Endothelial cell of umbilical vein (primary cell): ENCODE data around the gene FAM120B. TPM values are rescaled to one million over a fixed set of nuclear protein-coding genes. Genes with fewer than 3 reads are reported as not detected.

Source experiments
- BruUV-seq: library from RNA; stranded (reverse); fragments of 400-500 nt; replicated peaks from 2 replicates; lab custom pipeline; 2021; lab: Mats Ljungman, UMichigan
- CTCF ChIA-PET: fragments of 300-600, 350-600 bp; sonication (Branson Sonifier 250); formaldehyde crosslinking; loops from one replicate; lab custom pipeline; 2021; ENCODE audit warnings: antibody characterized with exemption, inconsistent platforms; lab: Charles Lee
- POLR2A ChIA-PET: fragments of 300-600, 350-600 bp; sonication (Branson Sonifier 250); formaldehyde crosslinking; loops from one replicate; lab custom pipeline; 2021; ENCODE audit warnings: antibody characterized with exemption, inconsistent platforms; lab: Charles Lee
- DNase-seq: peaks from one replicate; pipeline ENCODE4 v3.0.0-alpha.2; 2011; ENCODE audit warnings: low read depth, low spot score
- FAIRE-seq: peaks from 2 replicates; lab custom pipeline; 2011; peaks lifted over from hg19 to GRCh38; lab: Jason Lieb, UNC
- H2AFZ ChIP-seq: 2 replicates; pipeline ENCODE4 v1.6.0; 2012; ENCODE audit warnings: low read depth, low read length, control low read depth, inconsistent platforms
- H3K27ac ChIP-seq: 2 replicates; pipeline ENCODE4 v1.5.1; 2011; ENCODE audit warnings: low read depth, mild to moderate bottlenecking, control low read depth, low read length, moderate library complexity; ENCODE audit not compliant: insufficient read depth
- H3K27me3 ChIP-seq, 2 experiments: 2 replicates each; pipeline versions ENCODE4 v1.6.0 to v1.6.1; 2011; ENCODE audit warnings: low read length in 2 of 2, mixed read lengths in 1 of 2; ENCODE audit not compliant: control insufficient read depth in 2 of 2, insufficient read depth in 2 of 2
- H3K36me3 ChIP-seq, 2 experiments: 2 replicates in 1 of 2; 3 replicates in 1 of 2; pipeline ENCODE4 v1.5.1; 2011; ENCODE audit warnings: low read length in 2 of 2, mild to moderate bottlenecking in 1 of 2, moderate library complexity in 1 of 2; ENCODE audit not compliant: control insufficient read depth in 2 of 2, insufficient read depth in 2 of 2; ENCODE audit errors: extremely low read depth in 1 of 2
- H3K4me1 ChIP-seq: 3 replicates; pipeline ENCODE4 v1.5.1; 2011; ENCODE audit warnings: mild to moderate bottlenecking, low read length; ENCODE audit not compliant: control insufficient read depth, insufficient read depth; ENCODE audit errors: extremely low read depth
- H3K4me2 ChIP-seq: 2 replicates; pipeline ENCODE4 v1.6.1; 2011; ENCODE audit warnings: low read length, control low read depth, mixed read lengths; ENCODE audit not compliant: insufficient read depth
- H3K4me3 ChIP-seq, 3 experiments: fragments of 200-600 bp in 1 of 3; sonication (generic), shearing (Covaris generic) in 1 of 3; replicated peaks in 1 of 3; 2 replicates each; pipeline ENCODE4 v1.5.1; 2011 to 2016; ENCODE audit warnings: control low read depth in 3 of 3, low read length in 3 of 3, mild to moderate bottlenecking in 2 of 3, inconsistent platforms in 1 of 3, low read depth in 1 of 3, moderate library complexity in 1 of 3; ENCODE audit not compliant: insufficient read depth in 1 of 3
- H3K79me2 ChIP-seq: 2 replicates; pipeline ENCODE4 v1.6.0; 2012; ENCODE audit warnings: low read length, inconsistent platforms; ENCODE audit not compliant: control insufficient read depth, insufficient read depth
- H3K9ac ChIP-seq: replicated peaks from 2 replicates; pipeline ENCODE3; 2011; ENCODE audit warnings: low read length, control low read depth; ENCODE audit not compliant: insufficient read depth; ENCODE audit errors: extremely low read depth
- H3K9me1 ChIP-seq: replicated peaks from 3 replicates; pipeline ENCODE4 v1.6.0; 2011; ENCODE audit warnings: mild to moderate bottlenecking, low read length; ENCODE audit not compliant: control insufficient read depth, insufficient read depth; ENCODE audit errors: extremely low read depth
- H3K9me3 ChIP-seq: replicated peaks from 2 replicates; pipeline ENCODE4 v1.5.1; 2012; ENCODE audit warnings: low read length, inconsistent platforms; ENCODE audit not compliant: control insufficient read depth, insufficient read depth
- H4K20me1 ChIP-seq: replicated peaks from 2 replicates; pipeline ENCODE3; 2011; ENCODE audit warnings: mild to moderate bottlenecking, low read length; ENCODE audit not compliant: control insufficient read depth, insufficient read depth; ENCODE audit errors: extremely low read depth
- FOS ChIP-seq: IDR thresholded peaks from 2 replicates; pipeline ENCODE4 v1.6.1; 2011; ENCODE audit warnings: mild to moderate bottlenecking, low read length, moderate library complexity, borderline replicate concordance; ENCODE audit not compliant: insufficient read depth
- GATA2 ChIP-seq: IDR thresholded peaks from 2 replicates; pipeline ENCODE4 v1.7.0; 2011; ENCODE audit warnings: low read depth, mild to moderate bottlenecking, moderate library complexity, mixed read lengths, low read length; ENCODE audit not compliant: insufficient read length, insufficient read depth
- JUN ChIP-seq: IDR thresholded peaks from 2 replicates; pipeline ENCODE4 v1.6.1; 2011; ENCODE audit warnings: borderline replicate concordance, low read depth; ENCODE audit not compliant: insufficient read length, insufficient read depth
- POLR2A ChIP-seq: IDR thresholded peaks from 2 replicates; pipeline ENCODE4 v1.6.1; 2012; ENCODE audit warnings: low read depth, mild to moderate bottlenecking, control low read depth, low read length
- POLR2AphosphoS5 ChIP-seq: IDR thresholded peaks from 2 replicates; pipeline ENCODE4 v1.6.1; 2012; ENCODE audit warnings: low read depth, mild to moderate bottlenecking, control low read depth, low read length, moderate library complexity; ENCODE audit not compliant: insufficient read depth
- dilution Hi-C: fragments of 300-500 bp; cut with MboI; formaldehyde crosslinking; loops from one replicate; pipeline ENCODE4 v1.15.0; 2019; ENCODE audit warnings: low sequenced_read_pairs; ENCODE audit not compliant: extremely low pct_ligation_motif_present
- intact Hi-C: fragments of 100-400 bp; cut with micrococcal nuclease; formaldehyde crosslinking; loops from one replicate; pipeline ENCODE4 v1.10.0; 2022
- polyA plus RNA-seq, 4 experiments: library from polyadenylated mRNA; depleted of rRNA in 3 of 4; stranded (reverse) in 3 of 4; unstranded in 1 of 4; fragments of >200 nt; gene quantifications; 2 replicates each; pipeline versions ENCODE4 v1.2.1 to v1.2.3, GENCODE V29; 2011 to 2012; ENCODE audit warnings: missing spikeins in 1 of 4
- total RNA-seq: library from RNA; stranded (reverse); gene quantifications from 2 replicates; pipeline ENCODE4 v1.2.3, GENCODE V29; 2021
- TF ChIP-seq, protein P1 (sequence below), 2 donors: IDR thresholded peaks; 1 replicate in 1 of 2; 2 replicates in 1 of 2; pipeline ENCODE4 v1.5.1; 2011; ENCODE audit warnings: low read length in 2 of 2, mild to moderate bottlenecking in 2 of 2, moderate library complexity in 2 of 2, control low read depth in 1 of 2, inconsistent platforms in 1 of 2, low read depth in 1 of 2; ENCODE audit not compliant: insufficient read depth in 1 of 2; ENCODE audit errors: extremely low read depth in 1 of 2

Gene FAM120B
- total and polyA plus RNA-seq, 2 donors (not counting 3 experiments of a cell fraction or from before 2014, with no cell fraction given), result 10.8 to 28.2 TPM

DNA sequence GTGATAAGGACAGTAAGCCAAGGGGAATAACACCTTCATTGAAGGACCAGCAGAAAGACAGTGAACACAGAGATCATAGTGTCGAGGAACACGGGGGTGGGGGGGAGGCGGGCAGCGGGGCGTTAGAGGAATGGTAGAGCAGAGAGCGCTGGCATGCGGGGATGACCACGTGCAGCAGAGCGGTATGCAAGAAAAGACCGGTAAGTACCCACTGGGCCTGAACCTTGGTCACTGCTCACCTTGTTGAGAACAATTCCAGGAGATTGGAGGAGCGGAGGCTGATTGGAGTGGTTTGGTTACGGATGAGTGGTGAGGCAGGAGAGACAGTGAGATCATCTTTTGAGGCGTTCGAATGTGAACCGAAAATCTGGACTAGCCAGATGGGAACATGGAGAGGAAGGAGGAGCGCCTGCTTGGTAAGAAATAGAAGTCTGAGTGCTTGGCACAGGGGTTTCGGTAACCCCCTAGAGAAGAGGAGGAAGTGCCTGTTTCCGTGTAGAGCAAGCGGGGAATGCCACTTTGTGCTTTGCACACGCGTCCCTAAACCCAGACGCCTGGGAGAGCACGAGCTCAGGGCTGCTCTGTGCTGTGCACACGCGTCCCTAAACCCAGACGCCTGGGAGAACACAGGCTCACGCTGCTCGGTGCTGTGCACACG, 70.0 kb downstream of the FAM120B start:
- CTCF ChIA-PET, result no interaction called here
- Histone ChIP-seq H3K9ac (no peak overlapping the region), H4K20me1 (no peaks in the 10 kb centered on the region), H3K79me2 (no peaks in the 10 kb centered on the region), H2AFZ (no peak overlapping the region), H3K4me2 (no peak overlapping the region), H3K27ac (no peak overlapping the region), H3K4me3 (no peak overlapping the region), H3K4me1 (peaks cover 9% of the 10 kb centered on the region), H3K9me3 (no peaks in the 10 kb centered on the region), H3K27me3 (no peaks in the 10 kb centered on the region), H3K36me3 (no peaks in the 10 kb centered on the region), H3K9me1 (no peaks in the 10 kb centered on the region)
- FAIRE-seq (no peak), DNase-seq (no peak)
- intact Hi-C loops, result no loop called here
- dilution Hi-C loops, result no loop called here
- no peak for TF ChIP-seq GATA2
- TF ChIP-seq, protein P1, sequence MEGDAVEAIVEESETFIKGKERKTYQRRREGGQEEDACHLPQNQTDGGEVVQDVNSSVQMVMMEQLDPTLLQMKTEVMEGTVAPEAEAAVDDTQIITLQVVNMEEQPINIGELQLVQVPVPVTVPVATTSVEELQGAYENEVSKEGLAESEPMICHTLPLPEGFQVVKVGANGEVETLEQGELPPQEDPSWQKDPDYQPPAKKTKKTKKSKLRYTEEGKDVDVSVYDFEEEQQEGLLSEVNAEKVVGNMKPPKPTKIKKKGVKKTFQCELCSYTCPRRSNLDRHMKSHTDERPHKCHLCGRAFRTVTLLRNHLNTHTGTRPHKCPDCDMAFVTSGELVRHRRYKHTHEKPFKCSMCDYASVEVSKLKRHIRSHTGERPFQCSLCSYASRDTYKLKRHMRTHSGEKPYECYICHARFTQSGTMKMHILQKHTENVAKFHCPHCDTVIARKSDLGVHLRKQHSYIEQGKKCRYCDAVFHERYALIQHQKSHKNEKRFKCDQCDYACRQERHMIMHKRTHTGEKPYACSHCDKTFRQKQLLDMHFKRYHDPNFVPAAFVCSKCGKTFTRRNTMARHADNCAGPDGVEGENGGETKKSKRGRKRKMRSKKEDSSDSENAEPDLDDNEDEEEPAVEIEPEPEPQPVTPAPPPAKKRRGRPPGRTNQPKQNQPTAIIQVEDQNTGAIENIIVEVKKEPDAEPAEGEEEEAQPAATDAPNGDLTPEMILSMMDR (IDR thresholded peaks at IDR 0.05; ENCODE audit: extremely low read depth in 1 of 2, insufficient read depth in 1 of 2, low read depth in 1 of 2, low read length in 2 of 2), result no peak
- TF ChIP-seq JUN, result no peak
- TF ChIP-seq POLR2AphosphoS5, result no peak
- TF ChIP-seq POLR2A, result no peak
- no peak for TF ChIP-seq FOS
- no TSS peak for BruUV-seq
- POLR2A ChIA-PET, result no interaction called here
